CD1c-positive myeloid dendritic cell (primary cell): Measurements from ENCODE around the gene ARRB1.
A peak's percentile ranks its signal among the peaks of the same experiment; 100 is the strongest.

Experiments used
- DNase-seq: peaks from one replicate; pipeline ENCODE4 v3.0.0-alpha.2; 2016; ENCODE audit errors: extremely low spot score

The ARRB1 gene

GRCh38 chr11:75233754-75234172 is 117.7 kb downstream of the ARRB1 start:
- peak; percentile 59 for DNase-seq

- DNase-seq = no peak
Measured at GRCh38 chr11:75230621-75231020, 120.8 kb downstream of the ARRB1 start.

GRCh38 chr11:75229466-75229865 is 122.0 kb downstream of the ARRB1 start:
- no peak for DNase-seq

GRCh38 chr11:75225794-75226193 is 125.7 kb downstream of the ARRB1 start:
- no peak for DNase-seq

GRCh38 chr11:75223954-75224643 is 127.4 kb downstream of the ARRB1 start:
- DNase-seq = no peak

- no peak for DNase-seq
Measured at GRCh38 chr11:75219869-75220268, 131.6 kb downstream of the ARRB1 start.

GRCh38 chr11:75214843-75215242 is 136.6 kb downstream of the ARRB1 start:
- DNase-seq = no peak

- peak; percentile 85 for DNase-seq
Measured at GRCh38 chr11:75214411-75214821, 137.0 kb downstream of the ARRB1 start.
